HepG2 (cell line): ENCODE data around the gene PFKL. TPM values are rescaled to one million over a fixed set of nuclear protein-coding genes. Genes with fewer than 3 reads are reported as not detected.
"Not testable (repeated sequence)": the region's sequence is repeated elsewhere in the genome, so short reads cannot be mapped to it uniquely, and the experiment has no call there.

Source experiments
- ATAC-seq: fragments of 200-7000 bp; cut with Tn5 transposase; 3 replicates; pipeline ENCODE4 v1.9.1; 2020; ENCODE audit warnings: mild to moderate bottlenecking, moderate library complexity
- BruUV-seq: library from RNA; stranded (reverse); fragments of 400-500 nt; replicated peaks from 2 replicates; lab custom pipeline; 2021; lab: Mats Ljungman, UMichigan
- CTCF ChIA-PET: fragments of 300-600 bp; formaldehyde crosslinking; extraction: SDS; loops from one replicate; lab custom pipeline; 2021; ENCODE audit warnings: low total read pairs, inconsistent platforms, low intra/inter-chr PET ratio; lab: Yijun Ruan, JAX
- POLR2A ChIA-PET: fragments of 350-600 bp; sonication (Branson Sonifier 250); formaldehyde crosslinking; loops from one replicate; lab custom pipeline; 2020; ENCODE audit warnings: antibody characterized with exemption, inconsistent platforms; lab: Yijun Ruan, JAX
- DNase-seq: peaks from one replicate; pipeline ENCODE4 v3.0.0-alpha.2; 2015; ENCODE audit warnings: low spot score
- FAIRE-seq: peaks from 3 replicates; lab custom pipeline; 2011; peaks lifted over from hg19 to GRCh38; lab: Jason Lieb, UNC
- H2AFZ ChIP-seq: one replicate; pipeline ENCODE4 v1.6.1; 2011; ENCODE audit warnings: low read length, inconsistent platforms
- H3K27ac ChIP-seq: fragments of 300-600 bp; 3 replicates; pipeline ENCODE4 v1.8.0; 2011; ENCODE audit warnings: mixed run types, mild to moderate bottlenecking, mixed read lengths, low read length, inconsistent platforms; ENCODE audit not compliant: insufficient read depth; ENCODE audit errors: extremely low read length
- H3K27me3 ChIP-seq, 2 experiments: fragments of 200-600 bp in 1 of 2; 2 replicates in 1 of 2; 3 replicates in 1 of 2; pipeline versions ENCODE4 v1.6.0 to v1.8.0; 2011; ENCODE audit warnings: low read length in 2 of 2, mild to moderate bottlenecking in 2 of 2, moderate library complexity in 2 of 2, inconsistent platforms in 1 of 2; ENCODE audit not compliant: insufficient read depth in 2 of 2, control insufficient read depth in 1 of 2
- H3K36me3 ChIP-seq, 2 experiments: fragments of 200-600 bp in 1 of 2; replicated peaks in 1 of 2; 2 replicates in 1 of 2; 3 replicates in 1 of 2; pipeline versions ENCODE4 v1.5.1 to v1.8.0; 2011; ENCODE audit warnings: low read length in 2 of 2, inconsistent platforms in 1 of 2; ENCODE audit not compliant: insufficient read depth in 2 of 2, control insufficient read depth in 1 of 2
- H3K4me1 ChIP-seq: 2 replicates; pipeline ENCODE4 v1.5.1; 2012; ENCODE audit warnings: low read length, inconsistent platforms; ENCODE audit not compliant: insufficient read depth
- H3K4me2 ChIP-seq: 2 replicates; pipeline ENCODE4 v1.6.0; 2011; ENCODE audit warnings: low read depth, low read length, inconsistent platforms
- H3K4me3 ChIP-seq, 3 experiments: fragments of 200-600 bp in 1 of 3; sonication (generic), shearing (Covaris generic) in 1 of 3; replicated peaks in 1 of 3; 2 replicates each; pipeline ENCODE4 v1.5.1; 2011 to 2016; ENCODE audit warnings: low read length in 3 of 3, inconsistent platforms in 2 of 3, low read depth in 2 of 3, mild to moderate bottlenecking in 2 of 3, control low read depth in 1 of 3, mixed read lengths in 1 of 3; ENCODE audit not compliant: insufficient read depth in 1 of 3
- H3K79me2 ChIP-seq: one replicate; pipeline ENCODE4 v1.6.1; 2011; ENCODE audit warnings: low read length, inconsistent platforms; ENCODE audit not compliant: insufficient read depth
- H3K9ac ChIP-seq: 2 replicates; pipeline ENCODE4 v1.6.0; 2011; ENCODE audit warnings: mild to moderate bottlenecking, low read depth, low read length, inconsistent platforms; ENCODE audit not compliant: insufficient read depth
- H3K9me3 ChIP-seq: 2 replicates; pipeline ENCODE4 v1.5.1; 2012; ENCODE audit warnings: mild to moderate bottlenecking, low read length
- H4K20me1 ChIP-seq: 2 replicates; pipeline ENCODE4 v1.6.0; 2011; ENCODE audit warnings: inconsistent platforms, mild to moderate bottlenecking, low read length, moderate library complexity; ENCODE audit not compliant: insufficient read depth
- ARNTL ChIP-seq: sonication (generic); formaldehyde crosslinking; IDR thresholded peaks from 2 replicates; pipeline ENCODE4 v1.4.0; 2020; ENCODE audit warnings: mild to moderate bottlenecking, missing genetic modification reagents
- EP300 ChIP-seq, 3 experiments: sonication (generic) in 1 of 3; formaldehyde crosslinking in 1 of 3; IDR thresholded peaks; 2 replicates each; pipeline versions ENCODE4 v1.5.1 to v1.6.1; 2011 to 2020; ENCODE audit warnings: low read depth in 2 of 3, low read length in 2 of 3, borderline replicate concordance in 1 of 3, improper control_type of control experiment in 1 of 3, mild to moderate bottlenecking in 1 of 3, missing genetic modification reagents in 1 of 3, moderate library complexity in 1 of 3
- ESRRA ChIP-seq: sonication (generic); formaldehyde crosslinking; IDR thresholded peaks from 2 replicates; pipeline ENCODE4 v1.5.1; 2020; ENCODE audit warnings: mild to moderate bottlenecking, low read depth, missing genetic modification reagents
- KDM5B ChIP-seq: sonication (generic); formaldehyde crosslinking; IDR thresholded peaks from 2 replicates; pipeline ENCODE4 v1.4.0; 2020; ENCODE audit warnings: missing genetic modification reagents, mild to moderate bottlenecking, borderline replicate concordance
- MXD4 ChIP-seq: IDR thresholded peaks from 2 replicates; pipeline ENCODE4 v1.6.1; 2016; ENCODE audit warnings: mild to moderate bottlenecking, missing biosample characterization, missing genetic modification reagents
- MXI1 ChIP-seq: IDR thresholded peaks from 3 replicates; pipeline ENCODE4 v1.6.1; 2012; ENCODE audit warnings: low read depth, low read length, inconsistent platforms, borderline replicate concordance
- SOX13 ChIP-seq, 3 experiments: fragments of 450-650 bp in 1 of 3; sonication (generic) in 1 of 3; formaldehyde crosslinking in 1 of 3; IDR thresholded peaks in 2 of 3; conservative IDR thresholded peaks in 1 of 3; 2 replicates each; pipeline versions ENCODE4 v1.5.0 to v1.6.1; 2016 to 2020; ENCODE audit warnings: antibody characterized with exemption in 1 of 3, mild to moderate bottlenecking in 1 of 3, missing compliant biosample characterization in 1 of 3, missing genetic modification reagents in 1 of 3, moderate library complexity in 1 of 3
- SRSF1 ChIP-seq: fragments of 200-400 bp; formaldehyde crosslinking; optimal IDR thresholded peaks from 2 replicates; pipeline ENCODE3; 2017; ENCODE audit warnings: mild to moderate bottlenecking, low read depth, low read length, moderate library complexity
- ZBTB38 ChIP-seq: sonication (generic); formaldehyde crosslinking; IDR thresholded peaks from 2 replicates; pipeline ENCODE4 v1.5.1; 2020; ENCODE audit warnings: mild to moderate bottlenecking, missing genetic modification reagents
- ZNF546 ChIP-seq: sonication (generic); formaldehyde crosslinking; conservative IDR thresholded peaks from 2 replicates; pipeline ENCODE4 v1.8.1; 2023; ENCODE audit warnings: mild to moderate bottlenecking, missing genetic modification reagents
- ZNF564 ChIP-seq: sonication (generic); formaldehyde crosslinking; IDR thresholded peaks from 2 replicates; pipeline ENCODE4 v1.8.1; 2023; ENCODE audit warnings: mild to moderate bottlenecking, missing genetic modification reagents
- ZNF792 ChIP-seq: IDR thresholded peaks from 2 replicates; pipeline ENCODE4 v1.6.1; 2016
- WGBS: methylation state at CpG from one replicate; pipeline ENCODE4 v1.1.6; 2017; ENCODE audit warnings: low lambda C conversion rate; 5-methylcytosine and 5-hydroxymethylcytosine counted together
- in situ Hi-C: cut with HindIII; loops from 2 replicates; pipeline ENCODE4 v1.10.0; 2017; ENCODE audit warnings: low pct_unique_long_range_greater_than_20kb; ENCODE audit not compliant: extremely low pct_ligation_motif_present
- intact Hi-C: fragments of 100-400 bp; cut with micrococcal nuclease; formaldehyde crosslinking; loops from one replicate; pipeline ENCODE4 v1.10.0; 2022; ENCODE audit not compliant: unreplicated experiment
- polyA plus RNA-seq, 8 experiments: library from polyadenylated mRNA; depleted of rRNA in 3 of 8; stranded (reverse) in 7 of 8; unstranded in 1 of 8; fragments of >200 nt; fragmentation: Illumina TruSeq in 4 of 8; extraction: Trizol in 4 of 8; gene quantifications; 2 replicates each; pipeline versions ENCODE4 v1.2.1 to v1.2.3, GENCODE V29; 2011 to 2016; ENCODE audit warnings: low read depth in 4 of 8, missing spikeins in 1 of 8, mixed read lengths in 1 of 8; ENCODE audit not compliant: insufficient read depth in 1 of 8
- total RNA-seq, 5 experiments: library from RNA; depleted of rRNA; stranded (reverse); fragments of >200 nt; fragmentation: Illumina TruSeq; extraction: Trizol; gene quantifications; 2 replicates each; pipeline ENCODE4 v1.2.3, GENCODE V29; 2016; ENCODE audit warnings: low read depth in 1 of 5
- TF ChIP-seq, protein P1 (sequence below): sonication (generic); formaldehyde crosslinking; IDR thresholded peaks from 2 replicates; pipeline ENCODE4 v1.4.0; 2020; ENCODE audit warnings: missing genetic modification reagents
- TF ChIP-seq, protein P2 (sequence below): sonication (generic); formaldehyde crosslinking; IDR thresholded peaks from 2 replicates; pipeline ENCODE4 v1.4.0; 2020; ENCODE audit warnings: mild to moderate bottlenecking, missing genetic modification reagents, borderline replicate concordance

Gene PFKL
- total and polyA plus RNA-seq, 2 of the 13 experiments (the other 11 are each of a cell fraction or from before 2014, with no cell fraction given): 92.8 to 106 TPM

DNA sequence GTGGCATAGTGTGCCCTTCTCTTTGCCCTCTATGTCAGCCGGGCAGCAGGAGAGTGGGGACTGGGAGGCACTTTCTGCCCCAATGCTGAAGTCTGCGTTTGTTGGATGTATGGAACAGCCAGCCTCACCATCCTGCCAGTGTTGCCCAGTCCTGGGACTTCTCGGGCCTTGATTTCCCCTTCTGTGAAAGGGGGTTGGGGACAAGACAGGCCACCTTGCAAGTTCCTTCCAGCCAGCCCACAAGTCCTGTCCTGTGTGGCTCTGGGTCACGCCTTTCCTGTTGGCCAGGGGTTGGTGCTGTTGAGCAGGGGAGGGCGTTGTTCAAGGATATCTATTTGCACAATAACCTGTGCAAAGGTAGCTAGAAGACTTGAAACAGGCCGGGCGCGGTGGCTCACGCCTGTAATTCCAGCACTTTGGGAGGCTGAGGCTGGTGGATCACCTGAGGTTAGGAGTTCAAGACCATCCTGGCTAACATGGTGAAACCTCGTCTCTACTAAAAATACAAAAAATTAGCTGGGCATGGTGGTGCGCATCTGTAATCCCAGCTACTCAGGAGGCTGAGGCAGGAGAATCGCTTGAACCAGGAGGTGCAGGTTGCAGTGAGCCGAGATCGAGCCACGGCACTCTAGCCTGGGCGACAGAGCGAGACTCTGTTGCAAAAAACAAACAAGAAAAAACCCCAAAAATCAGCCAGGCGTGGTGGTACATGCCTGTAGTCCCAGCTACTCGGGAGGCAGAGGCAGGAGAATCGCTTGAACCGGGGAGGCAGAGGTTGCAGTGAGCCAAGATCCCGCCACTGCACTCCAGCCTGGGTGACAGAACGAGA is 2.9 kb downstream of the PFKL start:
- Histone ChIP-seq H3K4me3 (peak overlapping the region in 2 of 3 experiments; percentile 16 to 80; a peak in 3 of 6 replicates), H3K9ac (peak overlapping the region; percentile 14), H3K27ac (peak overlapping the region; percentile 87), H3K79me2 (peaks cover 31% of the 10 kb centered on the region), H3K36me3 (peaks cover 4 to 13% of the 10 kb centered on the region in 2 experiments; a peak in 3 of 5 replicates), H3K4me1 (peaks cover 63% of the 10 kb centered on the region), H3K4me2 (peak overlapping the region; percentile 97), H4K20me1 (peaks cover 14% of the 10 kb centered on the region; the same call in 1 of the 2 replicates)
- CTCF ChIA-PET; H3K27me3 ChIP-seq; H3K9me3 ChIP-seq; BruUV-seq; H2AFZ ChIP-seq; TF ChIP-seq EP300 (IDR thresholded peaks at IDR 0.05; ENCODE audit: low read depth in 2 of 2, low read length in 2 of 2); SOX13 (IDR thresholded peaks at IDR 0.05): not testable (repeated sequence)
- ATAC-seq: peak; percentile 65
- POLR2A ChIA-PET: interaction anchor here (1.1 to 4.2 kb wide), 4 partner anchors 27 to 202 kb away, joined by 3 to 27 read pairs (median 14); partner anchors contain the start of gene CFAP410
- DNase-seq: peak; percentile 82
- WGBS: 16% methylated on average over 16 of the region's 23 CpGs
- FAIRE-seq: peak; percentile 87
- intact Hi-C loops (loop anchor here (10.0 kb wide), 1 partner anchor 182 kb away; no protein-coding TSS in a partner anchor), in situ Hi-C loops (loop anchor here (5.0 kb wide), 1 partner anchor 35 kb away; the partner anchor contains the start of gene CFAP410)
- peak; percentile 25; the same call in 1 of the 2 replicates for TF ChIP-seq EP300 (CRISPR knock-in tag; IDR thresholded peaks at IDR 0.05; ENCODE audit: borderline replicate concordance)
- TF ChIP-seq ESRRA (CRISPR knock-in tag): peak; percentile 58; the same call in 1 of the 2 replicates
- TF ChIP-seq ZNF792: peak; percentile 35; the same call in 1 of the 2 replicates
- TF ChIP-seq, protein P1, sequence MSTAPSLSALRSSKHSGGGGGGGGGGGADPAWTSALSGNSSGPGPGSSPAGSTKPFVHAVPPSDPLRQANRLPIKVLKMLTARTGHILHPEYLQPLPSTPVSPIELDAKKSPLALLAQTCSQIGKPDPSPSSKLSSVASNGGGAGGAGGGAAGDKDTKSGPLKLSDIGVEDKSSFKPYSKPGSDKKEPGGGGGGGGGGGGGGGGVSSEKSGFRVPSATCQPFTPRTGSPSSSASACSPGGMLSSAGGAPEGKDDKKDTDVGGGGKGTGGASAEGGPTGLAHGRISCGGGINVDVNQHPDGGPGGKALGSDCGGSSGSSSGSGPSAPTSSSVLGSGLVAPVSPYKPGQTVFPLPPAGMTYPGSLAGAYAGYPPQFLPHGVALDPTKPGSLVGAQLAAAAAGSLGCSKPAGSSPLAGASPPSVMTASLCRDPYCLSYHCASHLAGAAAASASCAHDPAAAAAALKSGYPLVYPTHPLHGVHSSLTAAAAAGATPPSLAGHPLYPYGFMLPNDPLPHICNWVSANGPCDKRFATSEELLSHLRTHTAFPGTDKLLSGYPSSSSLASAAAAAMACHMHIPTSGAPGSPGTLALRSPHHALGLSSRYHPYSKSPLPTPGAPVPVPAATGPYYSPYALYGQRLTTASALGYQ (CRISPR knock-in tag): peak; percentile 9; the same call in 1 of the 2 replicates
- 0 out of 2 replicates have a peak, but pooled peaks have one; percentile 23 for TF ChIP-seq ARNTL (CRISPR knock-in tag)
- TF ChIP-seq ZBTB38 (CRISPR knock-in tag): 0 out of 2 replicates have a peak, but pooled peaks have one; percentile 37
- TF ChIP-seq ZNF546 (CRISPR knock-in tag): 0 out of 2 replicates have a peak, but pooled peaks have one; percentile 63
- peak; percentile 37 for TF ChIP-seq SRSF1
- TF ChIP-seq MXD4 (CRISPR knock-in tag): peak; percentile 11; the same call in 1 of the 2 replicates
- TF ChIP-seq SOX13 (CRISPR knock-in tag; conservative IDR thresholded peaks at IDR 0.05 in 1 of 2, IDR thresholded peaks at IDR 0.05 in 1 of 2): 0 out of 4 replicates have a peak, but pooled peaks of 1 of the 2 experiments have one; percentile 28
- TF ChIP-seq KDM5B (CRISPR knock-in tag): 0 out of 2 replicates have a peak, but pooled peaks have one; percentile 30
- TF ChIP-seq, protein P2, sequence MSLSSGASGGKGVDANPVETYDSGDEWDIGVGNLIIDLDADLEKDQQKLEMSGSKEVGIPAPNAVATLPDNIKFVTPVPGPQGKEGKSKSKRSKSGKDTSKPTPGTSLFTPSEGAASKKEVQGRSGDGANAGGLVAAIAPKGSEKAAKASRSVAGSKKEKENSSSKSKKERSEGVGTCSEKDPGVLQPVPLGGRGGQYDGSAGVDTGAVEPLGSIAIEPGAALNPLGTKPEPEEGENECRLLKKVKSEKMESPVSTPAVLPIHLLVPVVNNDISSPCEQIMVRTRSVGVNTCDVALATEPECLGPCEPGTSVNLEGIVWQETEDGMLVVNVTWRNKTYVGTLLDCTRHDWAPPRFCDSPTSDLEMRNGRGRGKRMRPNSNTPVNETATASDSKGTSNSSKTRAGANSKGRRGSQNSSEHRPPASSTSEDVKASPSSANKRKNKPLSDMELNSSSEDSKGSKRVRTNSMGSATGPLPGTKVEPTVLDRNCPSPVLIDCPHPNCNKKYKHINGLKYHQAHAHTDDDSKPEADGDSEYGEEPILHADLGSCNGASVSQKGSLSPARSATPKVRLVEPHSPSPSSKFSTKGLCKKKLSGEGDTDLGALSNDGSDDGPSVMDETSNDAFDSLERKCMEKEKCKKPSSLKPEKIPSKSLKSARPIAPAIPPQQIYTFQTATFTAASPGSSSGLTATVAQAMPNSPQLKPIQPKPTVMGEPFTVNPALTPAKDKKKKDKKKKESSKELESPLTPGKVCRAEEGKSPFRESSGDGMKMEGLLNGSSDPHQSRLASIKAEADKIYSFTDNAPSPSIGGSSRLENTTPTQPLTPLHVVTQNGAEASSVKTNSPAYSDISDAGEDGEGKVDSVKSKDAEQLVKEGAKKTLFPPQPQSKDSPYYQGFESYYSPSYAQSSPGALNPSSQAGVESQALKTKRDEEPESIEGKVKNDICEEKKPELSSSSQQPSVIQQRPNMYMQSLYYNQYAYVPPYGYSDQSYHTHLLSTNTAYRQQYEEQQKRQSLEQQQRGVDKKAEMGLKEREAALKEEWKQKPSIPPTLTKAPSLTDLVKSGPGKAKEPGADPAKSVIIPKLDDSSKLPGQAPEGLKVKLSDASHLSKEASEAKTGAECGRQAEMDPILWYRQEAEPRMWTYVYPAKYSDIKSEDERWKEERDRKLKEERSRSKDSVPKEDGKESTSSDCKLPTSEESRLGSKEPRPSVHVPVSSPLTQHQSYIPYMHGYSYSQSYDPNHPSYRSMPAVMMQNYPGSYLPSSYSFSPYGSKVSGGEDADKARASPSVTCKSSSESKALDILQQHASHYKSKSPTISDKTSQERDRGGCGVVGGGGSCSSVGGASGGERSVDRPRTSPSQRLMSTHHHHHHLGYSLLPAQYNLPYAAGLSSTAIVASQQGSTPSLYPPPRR: peak; percentile 70; the same call in 1 of the 2 replicates
- TF ChIP-seq MXI1: peak; percentile 32; the same call in 1 of the 3 replicates
- 0 out of 2 replicates have a peak, but pooled peaks have one; percentile 15 for TF ChIP-seq ZNF564
